GM15510 (cell line): ENCODE measurements around the gene AGAP1.

Source experiments
- POLR2A ChIP-seq: IDR thresholded peaks from 3 replicates; pipeline ENCODE4 v1.6.1; 2011; ENCODE audit warnings: borderline replicate concordance; ENCODE audit not compliant: insufficient read length; ENCODE audit errors: extremely low read depth

The AGAP1 gene

DNA sequence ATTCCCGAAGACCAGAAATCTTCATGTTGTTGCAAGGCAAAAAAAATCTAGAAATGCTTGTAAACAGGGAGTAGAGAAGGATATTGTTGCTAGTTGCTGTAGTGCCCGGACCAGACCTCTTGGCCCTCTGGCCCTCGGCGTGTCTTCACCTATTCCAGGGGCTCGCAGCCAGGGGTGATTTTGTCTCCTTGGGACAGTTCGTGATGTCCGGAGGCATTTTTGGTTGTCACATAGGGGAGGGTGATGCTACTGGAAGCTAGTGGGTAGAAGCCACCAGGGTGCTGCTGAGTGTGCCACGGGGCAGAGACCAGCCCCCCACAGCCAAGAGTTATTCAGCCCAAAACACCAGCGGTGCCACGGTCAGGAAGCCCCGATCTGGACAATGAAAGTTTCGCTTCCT lies 443.7 kb downstream of the AGAP1 start:
- TF ChIP-seq POLR2A, result no peak

DNA sequence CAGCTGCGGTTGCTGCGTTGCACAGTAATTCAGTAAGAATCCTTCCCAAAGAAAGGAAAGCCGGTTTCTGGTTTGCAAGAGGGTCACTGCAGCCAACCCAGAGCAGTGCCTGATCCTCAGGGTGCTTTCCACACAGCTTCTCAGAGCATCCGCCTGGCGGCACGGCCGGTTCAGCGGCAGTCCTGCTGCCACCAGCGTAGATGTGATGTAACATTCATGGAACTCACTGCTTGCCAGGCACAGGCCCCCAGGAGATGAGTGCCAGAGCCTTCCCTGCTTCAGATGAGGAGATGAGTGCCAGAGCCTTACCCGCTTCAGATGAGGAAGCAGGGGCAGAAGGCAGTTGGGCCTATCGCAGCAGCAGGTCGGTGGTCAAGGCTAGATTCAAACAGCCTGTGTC lies 444.1 kb downstream of the AGAP1 start:
- TF ChIP-seq POLR2A, result no peak

GRCh38 chr2:235938611-235939010 lies 444.8 kb downstream of the AGAP1 start:
- no peak for TF ChIP-seq POLR2A

DNA sequence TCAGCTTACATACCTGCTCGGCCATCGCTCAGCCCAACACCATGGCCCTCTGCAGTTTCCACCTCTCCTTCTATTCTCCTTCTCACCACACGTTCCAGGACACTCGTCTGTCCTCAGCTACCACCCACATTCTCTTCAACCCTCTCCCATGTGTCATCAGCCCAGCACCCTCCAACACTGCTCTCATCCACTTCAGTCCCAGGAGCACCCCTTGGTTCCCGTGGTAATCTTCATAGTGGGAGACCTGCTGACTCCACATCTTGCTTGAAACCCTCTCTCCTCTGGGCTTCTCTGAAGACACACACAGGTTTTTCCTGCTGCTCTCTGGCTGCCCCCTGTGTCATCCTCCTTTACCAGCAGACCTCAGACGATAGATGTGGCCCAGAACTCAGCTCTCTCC lies 445.6 kb downstream of the AGAP1 start:
- TF ChIP-seq POLR2A, result no peak

- no peak for TF ChIP-seq POLR2A
These were observed 446.5 kb downstream of the AGAP1 start for GRCh38 chr2:235940330-235940729.

DNA sequence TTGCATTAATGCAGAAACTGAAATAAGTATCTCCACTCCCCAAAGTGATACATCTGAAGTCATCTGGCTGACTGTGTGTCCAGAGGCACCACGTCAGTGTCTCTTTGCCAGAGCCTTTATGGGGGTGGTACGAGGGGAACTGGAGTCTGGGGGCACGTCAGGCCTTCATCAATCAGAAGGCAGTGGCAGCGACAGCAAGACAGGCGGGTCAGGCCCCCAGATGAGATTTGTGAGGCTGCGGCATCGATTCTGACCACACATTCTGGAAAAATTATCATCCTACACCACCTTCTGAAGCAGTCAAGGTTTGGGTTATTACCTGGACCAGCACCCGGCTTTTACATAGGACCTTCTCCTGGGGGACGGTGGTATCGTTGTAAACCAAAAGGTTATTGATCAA lies 450.7 kb downstream of the AGAP1 start:
- TF ChIP-seq POLR2A, result no peak

GRCh38 chr2:235945608-235946140 lies 451.8 kb downstream of the AGAP1 start:
- TF ChIP-seq POLR2A, result no peak

- TF ChIP-seq POLR2A, result no peak
These were observed 452.7 kb downstream of the AGAP1 start for GRCh38 chr2:235946590-235946989.

DNA sequence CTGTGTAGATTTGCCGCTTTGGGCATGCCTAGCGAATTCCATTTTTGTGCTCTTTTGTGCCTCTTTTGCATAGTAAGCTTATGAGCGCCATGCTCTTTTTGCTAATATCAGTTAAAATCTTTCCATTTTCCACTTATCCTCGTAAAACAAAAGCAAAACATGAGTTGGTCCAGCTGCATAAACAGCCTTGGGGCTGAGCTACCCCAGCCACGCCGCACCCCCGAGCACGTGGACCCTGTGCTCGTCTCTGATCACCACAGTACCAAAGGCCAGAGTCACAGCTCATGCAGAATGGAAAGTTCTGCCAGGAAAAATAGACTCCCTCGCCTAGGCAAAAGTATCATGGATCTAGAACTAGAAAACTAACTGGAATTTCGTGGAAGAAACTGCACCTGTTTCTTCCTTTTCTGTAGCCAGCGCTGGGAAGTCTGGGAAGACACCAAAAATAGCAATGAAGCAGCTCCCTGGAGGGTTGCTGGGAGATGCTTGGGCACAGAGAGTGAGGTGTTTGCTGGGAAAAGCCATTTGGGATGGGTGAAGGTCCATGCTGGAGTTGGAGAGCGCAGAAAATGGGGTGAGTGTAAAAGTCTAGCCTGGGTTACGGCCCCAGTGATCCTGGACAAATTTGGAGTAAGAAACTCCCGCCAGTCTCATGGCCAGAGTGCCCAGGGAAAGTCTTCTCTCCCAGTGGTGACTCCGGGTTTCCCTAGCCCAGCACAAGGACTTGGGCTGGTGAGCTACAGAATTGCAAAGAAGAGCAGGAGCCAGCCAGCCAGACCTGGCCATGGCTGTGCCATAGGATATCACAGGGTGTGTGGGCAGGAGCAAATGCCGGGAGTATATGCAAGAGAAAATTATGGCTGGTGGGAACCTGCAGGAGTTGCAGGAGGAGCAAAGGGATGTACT lies 456.0 kb downstream of the AGAP1 start:
- no peak for TF ChIP-seq POLR2A

DNA sequence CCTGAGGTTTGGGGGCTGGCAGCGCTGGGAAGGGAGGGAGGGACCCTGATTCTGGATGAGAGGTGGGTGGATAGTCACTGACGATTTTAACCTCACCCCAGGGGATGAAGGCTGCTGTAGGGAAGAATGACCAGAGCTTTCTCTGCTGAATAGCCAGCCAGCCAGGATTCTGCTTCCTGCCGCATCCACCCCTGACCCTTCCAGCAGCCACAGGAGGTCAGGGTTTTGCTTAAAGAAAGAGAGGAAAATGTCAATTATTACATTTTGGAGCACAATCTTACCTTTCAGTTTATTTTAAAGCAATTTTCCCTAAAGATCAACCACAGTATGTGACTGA lies 456.6 kb downstream of the AGAP1 start:
- no peak for TF ChIP-seq POLR2A

- no peak for TF ChIP-seq POLR2A
These were observed 457.6 kb downstream of the AGAP1 start for GRCh38 chr2:235951493-235951892.

GRCh38 chr2:235951982-235952381 lies 458.1 kb downstream of the AGAP1 start:
- no peak for TF ChIP-seq POLR2A

DNA sequence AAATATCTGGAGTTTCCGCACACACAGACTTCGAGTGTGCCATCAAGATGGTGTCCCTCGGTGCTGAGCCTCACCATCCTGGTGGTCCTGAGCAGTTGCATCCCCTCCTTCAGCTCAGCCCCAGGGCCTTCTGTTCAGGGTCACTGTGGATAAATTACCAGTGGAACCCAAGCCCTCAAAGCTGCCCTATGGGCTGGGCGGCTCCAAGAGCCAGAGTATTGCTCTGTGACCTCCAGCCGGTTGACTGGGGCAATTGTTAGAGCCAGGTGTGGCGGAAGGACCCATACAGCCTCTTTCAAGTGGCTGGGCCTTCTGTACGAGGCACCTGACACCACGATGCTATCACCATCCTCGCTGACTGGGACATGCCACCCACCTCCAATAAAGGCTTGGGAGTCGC lies 458.9 kb downstream of the AGAP1 start:
- no peak for TF ChIP-seq POLR2A

GRCh38 chr2:235954281-235954680 lies 460.4 kb downstream of the AGAP1 start:
- TF ChIP-seq POLR2A, result no peak

- TF ChIP-seq POLR2A, result no peak
These were observed 461.1 kb downstream of the AGAP1 start for GRCh38 chr2:235954888-235955480.

DNA sequence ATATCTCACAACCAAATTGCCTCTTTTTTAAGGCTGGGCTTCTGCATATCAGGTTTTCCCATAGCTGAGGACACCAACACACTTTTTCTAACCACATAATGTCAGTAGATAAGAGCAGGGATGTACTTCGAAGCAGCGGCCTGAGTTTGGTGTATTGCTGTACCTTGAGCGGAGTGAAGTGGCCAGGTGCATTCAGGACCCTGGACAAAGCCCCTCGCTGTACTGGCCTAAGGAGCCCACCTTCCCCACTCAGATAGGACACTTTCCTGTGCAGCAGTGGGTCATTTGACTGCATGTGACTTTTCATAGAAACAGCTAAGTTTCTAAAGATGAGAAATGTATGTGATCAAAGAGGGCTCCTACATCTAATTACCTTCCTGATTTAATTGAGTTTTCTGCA lies 461.8 kb downstream of the AGAP1 start:
- TF ChIP-seq POLR2A, result no peak

GRCh38 chr2:235956281-235956970 lies 462.6 kb downstream of the AGAP1 start:
- no peak for TF ChIP-seq POLR2A

DNA sequence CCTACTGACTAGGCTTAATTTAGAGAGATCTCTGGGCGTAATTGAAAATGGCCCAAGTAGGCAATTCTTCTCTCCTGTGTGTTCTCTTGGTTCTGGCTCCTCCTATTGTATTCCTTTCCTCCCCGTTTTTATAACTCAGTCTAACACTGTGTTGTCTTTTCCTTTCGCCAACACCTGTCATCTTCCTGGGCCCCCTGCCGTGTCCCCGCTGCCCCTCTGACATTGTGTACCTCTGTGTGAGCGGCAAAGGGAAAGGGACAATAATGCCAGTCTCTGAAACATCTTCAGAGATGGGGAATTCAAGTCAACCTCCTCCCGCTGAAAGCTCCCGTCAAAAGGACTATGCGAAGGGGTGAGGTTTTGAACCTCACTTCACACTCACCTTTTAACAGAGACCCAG lies 463.4 kb downstream of the AGAP1 start:
- no peak for TF ChIP-seq POLR2A
